ENCODE measurements around the gene SLC6A7.

The SLC6A7 gene

GRCh38 chr5:150189728-150190502, at the start of gene SLC6A7:
Gene SLC6A7 (plus strand): TSS chr5:150190062. CDS start chr5:150190328, 266 bp downstream.
- no peak for DNase-seq (ENCODE audit: low read depth)

- DNase-seq (ENCODE audit: low read depth), result no peak
These were observed 49.0 kb upstream of the SLC6A7 start for GRCh38 chr5:150140830-150141229.

- DNase-seq (ENCODE audit: low read depth), result no peak
These were observed 48.2 kb upstream of the SLC6A7 start for GRCh38 chr5:150141544-150142184.

- DNase-seq (ENCODE audit: low read depth), result no peak
These were observed 47.5 kb upstream of the SLC6A7 start for GRCh38 chr5:150142185-150142958.

- DNase-seq (ENCODE audit: low read depth), result no peak
These were observed 46.9 kb upstream of the SLC6A7 start for GRCh38 chr5:150142959-150143349.

GRCh38 chr5:150143350-150144245, 46.3 kb upstream of the SLC6A7 start:
- DNase-seq (ENCODE audit: low read depth), result no peak

- DNase-seq (ENCODE audit: low read depth), result no peak
These were observed 45.5 kb upstream of the SLC6A7 start for GRCh38 chr5:150144246-150144801.

GRCh38 chr5:150144879-150145278, 45.0 kb upstream of the SLC6A7 start:
- no peak for DNase-seq (ENCODE audit: low read depth)

GRCh38 chr5:150146235-150146634, 43.6 kb upstream of the SLC6A7 start:
- DNase-seq (ENCODE audit: low read depth), result no peak

- DNase-seq (ENCODE audit: low read depth), result no peak
These were observed 42.8 kb upstream of the SLC6A7 start for GRCh38 chr5:150146862-150147601.

GRCh38 chr5:150147670-150148069, 42.2 kb upstream of the SLC6A7 start:
- no peak for DNase-seq (ENCODE audit: low read depth)

GRCh38 chr5:150148117-150148927, 41.5 kb upstream of the SLC6A7 start:
- no peak for DNase-seq (ENCODE audit: low read depth)

GRCh38 chr5:150149618-150150017, 40.2 kb upstream of the SLC6A7 start:
- no peak for DNase-seq (ENCODE audit: low read depth)

- no peak for DNase-seq (ENCODE audit: low read depth)
These were observed 37.0 kb upstream of the SLC6A7 start for GRCh38 chr5:150152636-150153462.

- DNase-seq (ENCODE audit: low read depth), result no peak
These were observed 36.4 kb upstream of the SLC6A7 start for GRCh38 chr5:150153483-150153882.

- DNase-seq (ENCODE audit: low read depth), result no peak
These were observed 35.8 kb upstream of the SLC6A7 start for GRCh38 chr5:150153957-150154617.

- DNase-seq (ENCODE audit: low read depth), result no peak
These were observed 35.2 kb upstream of the SLC6A7 start for GRCh38 chr5:150154618-150155128.
